Psoas muscle (tissue), 8 donors: Measurements from ENCODE around the gene PACSIN2. TPM values are rescaled to one million over a fixed set of nuclear protein-coding genes. Genes with fewer than 3 reads are reported as not detected.

Experiments
- ATAC-seq, 4 donors: fragments of 200-7000 bp; cut with Tn5 transposase; one replicate each; pipeline ENCODE4 v1.9.1; 2020; ENCODE audit warnings: moderate library complexity in 3 of 4, mild to moderate bottlenecking in 2 of 4
- DNase-seq, 2 donors: peaks; one replicate each; pipeline ENCODE4 v3.0.0-alpha.2; 2020
- H3K27ac ChIP-seq: fragments of 200-600 bp; one replicate; pipeline ENCODE4 v1.8.0; 2022
- H3K27me3 ChIP-seq, 3 donors: fragments of 200-600 bp in 1 of 3; one replicate each; pipeline versions ENCODE4 v1.6.1 to v1.8.0; 2013 to 2022; ENCODE audit warnings: low read length in 2 of 3, mild to moderate bottlenecking in 2 of 3, moderate library complexity in 1 of 3; ENCODE audit not compliant: insufficient read depth in 3 of 3
- H3K36me3 ChIP-seq, 2 donors: fragments of 200-600 bp in 1 of 2; one replicate each; pipeline versions ENCODE4 v1.6.1 to v1.8.0; 2013 to 2022; ENCODE audit warnings: low read depth in 1 of 2, mild to moderate bottlenecking in 1 of 2, moderate library complexity in 1 of 2; ENCODE audit not compliant: insufficient read depth in 1 of 2
- H3K4me1 ChIP-seq: fragments of 200-600 bp; one replicate; pipeline ENCODE4 v1.8.0; 2022
- H3K4me3 ChIP-seq: fragments of 200-600 bp; one replicate; pipeline ENCODE4 v1.8.0; 2022; ENCODE audit warnings: mild to moderate bottlenecking
- H3K9me3 ChIP-seq: fragments of 200-600 bp; one replicate; pipeline ENCODE4 v1.8.0; 2022
- WGBS, 3 donors: extraction: QIAGEN DNeasy Blood & Tissue Kit; methylation state at CpG; one replicate each; pipeline versions ENCODE4 v1.1.6 to v1.1.7; 2013; 5-methylcytosine and 5-hydroxymethylcytosine counted together
- intact Hi-C, 2 donors: fragments of 100-400 bp; cut with DNase I; formaldehyde crosslinking; loops; one replicate each; pipeline versions ENCODE4 v1.11.0 to v1.14.2; 2022
- polyA plus RNA-seq, 3 donors: library from polyadenylated mRNA; stranded (reverse); fragments of 200-250 nt; gene quantifications; one replicate each; pipeline ENCODE4 v1.2.3, GENCODE V29; 2013
- total RNA-seq, 4 donors: library from RNA; stranded (reverse); fragmentation: NEBNext Ultra II Directional in 2 of 4; extraction: Animal tissue kit (Norgen Biotek cat#: 25700) in 2 of 4; gene quantifications; one replicate each; pipeline versions ENCODE4 v1.2.1 to v1.2.4, GENCODE V29; 2021 to 2023
- TF ChIP-seq, protein P1 (sequence below): fragments of 200-600 bp; IDR thresholded peaks from one replicate; pipeline ENCODE4 v1.8.0; 2022; ENCODE audit warnings: antibody characterized with exemption
- donor health status: healthy with polysubstance abuse.
- donor health status: DM: no; HTN: no; CAD: no; lungs with moderate emphysema.
- donor health status: Bipolar disorder and iron deficiency.
- donor health status: healthy.
- donor health status: DM: yes; HTN: yes; CAD: no.
- donor health status: DM: no; HTN: no; CAD: no.
- donor health status: DM: no; HTN: no; CAD: no.
- donor health status: DM: yes; HTN: yes; CAD: no.

Gene PACSIN2
- total and polyA plus RNA-seq, 7 donors: 21.0 to 52.2 (median 31.4) TPM

DNA sequence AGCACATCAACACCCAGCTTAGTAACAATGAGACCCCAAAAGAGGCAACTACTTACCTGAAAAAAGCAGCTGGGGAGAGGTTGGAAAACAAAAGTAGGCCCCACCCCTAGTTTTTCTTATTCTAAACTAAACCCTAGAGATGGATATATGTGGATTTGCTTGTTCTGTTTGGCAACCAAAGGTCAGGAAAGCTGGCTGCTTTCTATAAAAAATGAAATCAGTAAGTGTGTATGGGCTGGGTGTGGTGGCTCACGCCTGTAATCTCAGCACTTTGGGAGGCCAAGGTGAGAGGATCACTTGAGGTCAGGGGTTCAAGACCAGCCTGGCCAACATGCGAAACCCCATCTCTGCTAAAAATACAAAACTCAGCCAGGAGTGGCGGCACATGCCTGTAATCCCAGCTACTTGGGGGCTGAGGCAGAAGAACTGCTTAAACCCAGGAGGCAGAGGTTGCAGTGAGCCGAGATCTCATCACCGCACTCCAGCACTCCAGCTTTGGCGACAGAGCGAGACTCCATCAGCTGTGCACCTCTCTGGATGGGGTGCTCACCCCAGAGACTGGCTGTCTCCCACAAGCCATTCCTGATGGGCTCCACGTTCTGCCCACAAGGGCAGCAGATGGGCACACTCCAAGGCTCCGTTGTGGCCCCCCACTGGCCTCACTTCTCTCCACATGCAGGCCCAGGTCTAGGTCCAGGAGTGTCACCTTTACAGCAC, 30.0 kb downstream of the PACSIN2 start:
- H3K4me1 ChIP-seq: peaks cover 4% of the 10 kb centered on the region
- H3K27me3 ChIP-seq: no peaks in the 10 kb centered on the region
- DNase-seq (no peak), ATAC-seq (no peak)
- no peak overlapping the region for H3K4me3 ChIP-seq
- no peak overlapping the region for H3K27ac ChIP-seq
- intact Hi-C loops: no loop called here
- WGBS, 3 donors: 92 to 96% (median 94%) methylated on average over 9 of the region's 9 CpGs
- H3K36me3 ChIP-seq: no peaks in the 10 kb centered on the region
- no peaks in the 10 kb centered on the region for H3K9me3 ChIP-seq
- TF ChIP-seq, protein P1, sequence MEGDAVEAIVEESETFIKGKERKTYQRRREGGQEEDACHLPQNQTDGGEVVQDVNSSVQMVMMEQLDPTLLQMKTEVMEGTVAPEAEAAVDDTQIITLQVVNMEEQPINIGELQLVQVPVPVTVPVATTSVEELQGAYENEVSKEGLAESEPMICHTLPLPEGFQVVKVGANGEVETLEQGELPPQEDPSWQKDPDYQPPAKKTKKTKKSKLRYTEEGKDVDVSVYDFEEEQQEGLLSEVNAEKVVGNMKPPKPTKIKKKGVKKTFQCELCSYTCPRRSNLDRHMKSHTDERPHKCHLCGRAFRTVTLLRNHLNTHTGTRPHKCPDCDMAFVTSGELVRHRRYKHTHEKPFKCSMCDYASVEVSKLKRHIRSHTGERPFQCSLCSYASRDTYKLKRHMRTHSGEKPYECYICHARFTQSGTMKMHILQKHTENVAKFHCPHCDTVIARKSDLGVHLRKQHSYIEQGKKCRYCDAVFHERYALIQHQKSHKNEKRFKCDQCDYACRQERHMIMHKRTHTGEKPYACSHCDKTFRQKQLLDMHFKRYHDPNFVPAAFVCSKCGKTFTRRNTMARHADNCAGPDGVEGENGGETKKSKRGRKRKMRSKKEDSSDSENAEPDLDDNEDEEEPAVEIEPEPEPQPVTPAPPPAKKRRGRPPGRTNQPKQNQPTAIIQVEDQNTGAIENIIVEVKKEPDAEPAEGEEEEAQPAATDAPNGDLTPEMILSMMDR: no peak

DNA sequence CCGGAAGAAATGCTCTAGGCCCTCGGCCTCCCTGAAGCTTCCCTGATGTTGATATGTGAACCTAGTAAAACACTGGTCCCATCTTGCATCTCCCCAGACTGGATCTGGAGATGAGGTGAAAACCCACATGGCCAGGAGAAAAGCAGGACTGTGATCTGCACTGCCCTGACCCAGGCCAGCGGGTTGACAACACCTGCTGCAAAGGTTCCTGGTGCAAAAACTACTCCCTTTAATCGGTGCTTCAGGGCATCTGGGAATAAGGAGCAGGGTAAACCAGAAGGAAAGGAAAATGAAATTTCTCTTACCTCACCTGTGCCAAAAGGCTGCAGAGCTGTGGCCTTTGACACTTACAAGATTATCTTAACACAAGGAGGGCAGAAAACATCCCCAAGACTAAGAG, 30.6 kb downstream of the PACSIN2 start:
- WGBS, 3 donors: 88 to 92% (median 91%) methylated on average over 4 of the region's 4 CpGs
- H3K27me3 ChIP-seq: no peaks in the 10 kb centered on the region
- no peak overlapping the region for H3K27ac ChIP-seq
- ATAC-seq (no peak), DNase-seq (no peak)
- no peaks in the 10 kb centered on the region for H3K9me3 ChIP-seq
- no peaks in the 10 kb centered on the region for H3K36me3 ChIP-seq
- intact Hi-C loops: no loop called here
- H3K4me3 ChIP-seq: no peak overlapping the region
- H3K4me1 ChIP-seq: peaks cover 8% of the 10 kb centered on the region
- TF ChIP-seq, protein P1: no peak

DNA sequence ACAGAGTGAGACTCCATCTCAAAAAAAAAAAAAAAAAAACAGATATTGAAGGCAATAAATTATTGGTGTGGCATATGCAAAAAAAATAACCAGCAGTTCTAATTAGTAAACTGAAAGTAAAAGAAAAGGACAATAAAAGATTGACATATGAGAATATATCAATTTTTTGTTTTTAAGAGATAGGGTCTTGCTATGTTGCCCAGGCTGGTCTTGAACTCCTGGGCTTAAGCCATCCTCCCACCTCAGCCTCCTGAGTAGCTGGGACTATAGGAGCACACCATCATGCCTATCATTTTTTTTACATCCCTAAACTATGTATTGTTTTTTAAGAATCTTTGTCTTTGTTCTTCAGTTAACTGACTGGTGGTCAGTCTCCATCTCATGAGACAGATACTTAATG, 31.5 kb downstream of the PACSIN2 start:
- intact Hi-C loops: no loop called here
- Histone ChIP-seq H3K36me3 (no peaks in the 10 kb centered on the region), H3K4me3 (no peak overlapping the region), H3K27me3 (no peaks in the 10 kb centered on the region), H3K9me3 (no peaks in the 10 kb centered on the region), H3K27ac (no peak overlapping the region), H3K4me1 (peaks cover 12% of the 10 kb centered on the region)
- TF ChIP-seq, protein P1: no peak
- ATAC-seq: no peak
- DNase-seq: no peak

DNA sequence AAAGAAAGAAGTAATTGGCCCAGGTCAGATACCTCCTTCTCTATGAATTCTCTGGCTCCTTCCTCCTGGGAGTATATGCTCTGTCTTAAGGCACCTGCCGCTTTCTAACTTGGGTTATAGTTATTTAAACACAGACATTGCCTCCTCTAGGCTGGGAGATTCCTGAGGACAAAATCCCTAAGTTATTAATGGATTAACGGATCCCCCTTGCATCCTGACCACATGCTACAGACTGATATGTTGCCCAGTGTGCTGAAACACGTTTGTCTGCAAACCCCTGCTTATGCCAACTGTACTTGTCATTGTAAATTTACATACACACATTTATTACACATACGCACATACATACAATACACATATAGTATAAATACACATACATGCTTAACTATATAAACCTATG, 35.3 kb downstream of the PACSIN2 start:
- peak in 1 of 4 donors; percentile 33 for ATAC-seq
- Histone ChIP-seq H3K9me3 (no peaks in the 10 kb centered on the region), H3K36me3 (no peaks in the 10 kb centered on the region), H3K27me3 (no peaks in the 10 kb centered on the region), H3K4me1 (peaks cover 29% of the 10 kb centered on the region), H3K27ac (no peak overlapping the region), H3K4me3 (no peak overlapping the region)
- intact Hi-C loops: no loop called here
- TF ChIP-seq, protein P1: no peak
- no peak for DNase-seq
- WGBS, 3 donors: 77 to 79% (median 78%) methylated on average over 4 of the region's 4 CpGs
